Spleen (tissue), 7 donors: ENCODE measurements around the gene TRMT1.

Experiments used
- CTCF ChIP-seq, 11 experiments: fragments of 200-600 bp in 7 of 11; fragments of 450-650 bp in 4 of 11; sonication (generic) in 4 of 11; IDR thresholded peaks in 8 of 11; conservative IDR thresholded peaks in 3 of 11; 1 replicate in 7 of 11; 2 replicates in 4 of 11; pipeline versions ENCODE4 v1.4.0 to v1.8.0; 2016 to 2021; ENCODE audit warnings: antibody characterized with exemption in 11 of 11, inconsistent platforms in 4 of 11, mild to moderate bottlenecking in 1 of 11
- POLR2A ChIP-seq, 3 donors: fragments of 450-650 bp; IDR thresholded peaks; one replicate each; pipeline ENCODE4 v1.5.1; 2017; ENCODE audit warnings: antibody characterized with exemption in 3 of 3, mild to moderate bottlenecking in 1 of 3
- donor health status: DM: no; HTN: no; CAD: no; lungs with moderate emphysema.
- donor health status: DM: no; HTN: no; CAD: no.
- donor health status: DM: no; HTN: no; CAD: no.

- TF ChIP-seq CTCF (IDR thresholded peaks at IDR 0.05 in 8 of 11, conservative IDR thresholded peaks at IDR 0.05 in 3 of 11): peak; percentile 68 to 88 (median 79)
- peak in 1 of 3 donors; percentile 33 for TF ChIP-seq POLR2A (IDR thresholded peaks at IDR 0.05)
Measured at GRCh38 chr19:13150187-13150930, 33.8 kb upstream of the TRMT1 start, which contains the start of the genes IER2 and STX10.
